HG03139 (cell line): ENCODE results near the gene CROT.

Experiments used
- ATAC-seq: cut with Tn5 transposase; IDR thresholded peaks from one replicate; pipeline ENCODE4 v1.9.1; 2021; ENCODE audit not compliant: unreplicated experiment

The CROT gene

DNA sequence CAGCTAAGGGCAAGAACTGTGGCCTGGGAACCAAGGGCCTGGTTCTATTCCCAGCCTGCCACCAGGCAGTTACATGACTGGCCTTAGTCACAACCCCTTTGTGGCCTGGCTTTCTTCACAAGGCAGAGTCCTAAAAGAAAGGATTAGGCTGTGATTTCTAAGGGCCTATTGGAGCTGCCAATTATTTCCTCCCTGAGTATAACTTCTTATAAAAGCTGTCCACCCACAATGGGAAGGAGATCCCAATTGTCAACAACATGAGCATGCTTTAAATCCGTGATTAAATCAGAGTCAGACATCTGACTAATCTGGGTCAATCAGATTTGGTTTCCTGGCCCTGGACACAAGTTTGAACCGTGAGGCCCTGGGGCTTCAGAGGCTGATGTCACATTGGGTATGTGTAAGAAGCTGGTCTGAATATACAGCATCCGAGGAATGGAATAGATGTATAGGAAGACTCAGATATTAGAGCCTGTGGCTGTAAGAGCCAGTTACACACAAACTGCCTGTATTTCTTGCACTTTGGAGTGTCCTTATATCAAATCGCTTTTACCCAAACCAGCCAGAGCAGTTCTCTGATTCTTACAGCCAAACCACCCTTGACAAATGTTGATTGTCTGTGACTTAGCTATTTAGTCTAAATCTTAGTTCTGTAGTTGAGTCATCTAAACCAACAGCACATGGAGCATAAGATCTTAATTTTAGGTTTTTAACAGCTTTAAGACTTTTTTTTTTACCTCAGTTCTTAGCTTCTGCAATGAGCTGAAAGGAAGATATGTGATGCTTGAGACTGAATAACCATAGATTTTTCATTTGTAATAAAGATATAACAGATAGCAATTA, 68.7 kb downstream of the CROT start:
- ATAC-seq: no peak

DNA sequence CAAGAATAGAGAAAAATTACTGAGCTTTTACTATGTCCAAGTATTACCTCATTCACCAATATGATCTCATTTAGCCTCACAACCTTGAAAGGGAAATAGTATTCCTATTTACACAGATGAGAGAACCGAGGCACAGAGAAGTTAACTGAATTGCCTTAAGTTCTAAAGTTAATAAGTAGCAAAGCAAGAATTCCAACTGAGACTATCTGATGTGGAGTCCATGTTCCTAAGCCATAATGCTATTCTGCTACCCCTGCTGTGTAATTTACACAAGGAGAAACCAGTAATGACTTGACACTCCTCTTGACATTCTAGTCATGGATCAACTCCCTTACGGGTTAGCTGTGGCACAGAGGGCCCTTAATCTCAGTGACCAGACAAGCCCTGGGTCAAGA, 69.3 kb downstream of the CROT start:
- ATAC-seq: no peak

- ATAC-seq: no peak
Observed at GRCh38 chr7:87416682-87417587, 71.5 kb downstream of the CROT start.

- no peak for ATAC-seq
Observed at GRCh38 chr7:87420173-87420572, 74.7 kb downstream of the CROT start.

DNA sequence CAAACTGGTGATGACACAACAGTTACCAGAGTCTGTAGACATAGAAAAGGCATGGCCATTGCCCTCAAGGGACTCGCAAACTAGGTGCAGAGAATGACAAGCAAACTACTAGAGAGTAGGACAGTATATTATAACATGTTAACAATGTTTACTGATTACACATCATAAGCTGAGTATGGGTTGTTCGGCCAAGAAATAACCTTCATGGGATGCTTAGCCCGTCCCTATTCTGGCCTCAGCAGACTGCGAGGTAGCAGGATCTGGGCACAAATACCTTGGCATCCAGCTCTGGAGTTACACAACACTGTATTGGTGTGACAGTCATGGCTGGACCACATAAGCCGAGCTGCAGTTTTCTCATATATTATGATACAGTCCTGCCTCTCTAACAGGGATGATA, 78.6 kb downstream of the CROT start:
- no peak for ATAC-seq

DNA sequence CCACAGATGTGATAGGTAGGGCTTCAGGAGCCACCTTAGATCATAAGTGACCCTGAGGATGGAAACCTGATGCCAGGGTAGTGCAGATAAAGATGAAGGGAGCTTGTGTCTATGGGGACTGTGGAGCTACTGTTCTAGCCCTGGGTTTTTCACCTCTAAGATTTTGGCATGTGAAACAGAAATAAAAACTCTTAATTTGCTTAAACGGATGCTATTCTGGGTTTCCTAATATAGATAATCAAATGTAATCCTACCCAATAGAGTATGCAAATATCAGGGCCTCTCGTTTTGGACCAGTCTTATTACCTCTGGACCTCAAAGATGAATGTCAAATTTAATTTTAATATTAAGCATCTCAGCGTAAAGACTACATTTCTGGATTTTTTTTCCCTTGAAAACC, 80.7 kb downstream of the CROT start:
- ATAC-seq: no peak

GRCh38 chr7:87427288-87427687, 81.8 kb downstream of the CROT start:
- no peak for ATAC-seq

DNA sequence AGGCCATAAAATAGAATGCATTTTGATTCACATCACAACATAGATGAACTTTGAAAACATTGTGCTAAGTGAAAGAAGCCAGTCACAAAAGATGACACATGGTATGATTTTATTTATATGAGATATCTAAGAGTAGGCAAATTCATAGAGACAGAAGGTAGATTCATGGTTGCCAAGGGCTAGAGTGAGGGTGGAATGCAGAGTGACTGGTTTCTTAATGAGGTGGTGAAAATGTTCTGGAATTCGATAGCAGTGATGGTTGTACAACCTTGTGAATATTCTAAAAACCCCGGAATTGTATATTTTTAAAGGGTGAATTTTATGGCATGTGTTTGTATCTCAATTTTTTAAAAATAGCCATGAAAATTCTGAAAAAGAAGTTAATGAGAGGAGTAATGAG, 87.1 kb downstream of the CROT start:
- ATAC-seq: no peak

GRCh38 chr7:87435546-87435945, 90.1 kb downstream of the CROT start:
- no peak for ATAC-seq

GRCh38 chr7:87445897-87446296, 100.4 kb downstream of the CROT start:
- peak; percentile 90 for ATAC-seq

- ATAC-seq: no peak
Observed at GRCh38 chr7:87447116-87447635, 101.7 kb downstream of the CROT start.

GRCh38 chr7:87448388-87448787, 102.9 kb downstream of the CROT start:
- no peak for ATAC-seq
